Measurements from ENCODE around the gene LHX5.
"Not testable (repeated sequence)": the region's sequence is repeated elsewhere in the genome, so short reads cannot be mapped to it uniquely, and the experiment has no call there.

The LHX5 gene

DNA sequence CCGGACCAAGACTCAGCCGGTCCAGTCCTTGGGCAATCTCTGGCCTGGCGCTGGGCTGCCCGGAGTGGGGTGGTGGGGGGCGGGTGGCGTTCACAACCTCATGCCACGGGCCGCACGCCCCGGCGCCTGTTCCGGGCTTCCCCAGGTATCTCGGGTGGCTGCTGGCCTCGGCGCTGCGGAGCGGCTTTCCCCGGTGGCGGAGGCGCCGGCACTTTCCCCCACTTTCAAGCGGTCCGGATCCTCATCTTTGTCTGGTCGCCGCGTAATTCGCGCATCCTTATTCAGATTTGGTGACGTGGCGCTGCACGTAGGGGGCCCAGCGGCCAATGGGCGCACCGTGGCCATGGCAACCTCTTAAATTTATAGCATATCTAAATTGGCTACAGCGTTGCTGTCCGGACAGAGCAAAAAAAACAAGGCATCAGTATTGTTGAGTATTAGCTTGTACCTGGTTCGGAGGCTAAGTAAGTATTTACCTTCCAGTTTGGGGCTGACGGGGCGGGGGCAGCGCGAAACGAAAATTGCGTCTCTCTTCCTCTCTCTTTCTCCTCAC, at the start of gene LHX5:
Gene LHX5 (minus strand): TSS at position 253 of the 553 bp plus-strand sequence. CDS start 373 bp downstream, outside the sequence.
- no peak for DNase-seq (ENCODE audit: low read depth)

DNA sequence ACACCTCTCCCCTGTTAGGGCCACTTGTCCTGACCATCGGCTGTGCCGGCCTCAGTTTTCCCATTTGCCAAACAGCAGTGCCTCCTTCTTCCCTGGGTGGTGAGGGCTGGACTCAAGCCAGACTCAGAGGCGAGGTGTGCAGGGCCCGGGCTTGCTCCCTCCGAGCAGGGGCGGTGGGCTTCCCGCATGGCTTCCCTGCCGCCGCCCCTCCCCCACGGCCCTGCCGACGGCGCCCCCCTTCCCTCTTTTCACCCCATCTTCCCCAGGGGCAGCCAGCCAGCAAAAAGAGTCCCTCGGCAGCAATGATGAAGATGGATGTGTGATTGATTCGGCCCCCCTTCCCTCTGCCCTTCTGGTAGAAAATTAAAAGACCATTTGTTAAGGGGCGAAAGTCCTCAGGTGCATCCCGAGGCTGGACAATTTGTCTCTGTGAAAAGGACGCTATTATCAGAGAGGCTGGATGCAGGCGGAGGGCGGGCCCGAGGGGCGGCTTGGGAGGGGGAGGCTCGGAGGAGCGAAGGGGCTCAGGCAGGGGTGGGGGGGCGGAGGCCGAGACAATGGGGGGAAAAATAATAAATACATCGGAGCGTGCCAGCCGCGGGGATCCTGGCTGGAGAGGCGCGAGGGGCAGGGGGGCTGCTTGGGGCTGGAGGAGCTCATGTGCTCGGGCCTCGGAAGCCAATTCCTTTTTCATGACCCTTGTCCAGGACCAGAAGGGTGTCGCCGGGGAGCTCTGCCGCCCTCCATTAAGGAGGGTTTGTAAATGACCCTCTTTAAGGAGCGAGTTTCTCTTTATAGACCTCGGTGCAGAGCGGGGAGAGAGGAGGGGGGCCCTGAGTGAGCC, 48.0 kb upstream of the LHX5 start:
- no peak for DNase-seq (ENCODE audit: low read depth)

DNA sequence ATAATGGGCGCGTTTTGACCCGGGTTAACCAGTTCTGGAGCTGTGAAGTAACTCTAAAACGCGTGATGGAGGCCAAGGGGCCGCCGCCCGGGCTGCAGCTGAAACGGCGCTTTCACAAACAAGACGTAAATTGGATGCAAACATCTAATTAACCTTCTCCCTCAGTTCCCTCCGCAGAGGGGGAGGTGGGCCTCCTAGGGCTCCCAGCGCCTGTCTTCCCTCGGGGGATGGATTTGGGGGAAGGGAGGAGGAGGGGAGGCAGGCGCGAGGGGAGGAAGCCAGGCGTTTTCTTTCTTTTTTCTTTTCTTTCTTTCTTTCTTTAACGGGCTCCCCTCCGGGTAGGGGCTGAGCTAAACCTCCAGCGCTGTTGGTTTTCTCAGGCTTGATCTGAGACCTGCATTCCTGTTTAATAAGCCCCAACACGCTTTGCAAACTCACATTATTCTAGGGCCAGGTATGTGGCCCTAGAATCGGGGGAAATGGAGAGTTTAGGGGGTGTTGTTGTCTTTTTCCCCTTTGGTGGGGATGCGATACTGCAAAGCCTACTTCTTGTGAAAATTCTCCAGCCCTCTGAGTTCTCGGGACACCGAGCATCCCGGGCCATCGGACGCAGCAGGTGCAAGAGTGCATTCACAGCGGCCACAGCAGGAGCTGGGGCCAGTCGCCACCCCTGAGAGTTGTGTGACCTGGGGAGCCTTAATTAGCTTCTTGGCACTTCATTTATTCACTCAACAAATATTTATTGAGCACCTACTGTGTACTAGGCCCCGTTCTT, 43.6 kb upstream of the LHX5 start:
- DNase-seq (ENCODE audit: low read depth): no peak

DNA sequence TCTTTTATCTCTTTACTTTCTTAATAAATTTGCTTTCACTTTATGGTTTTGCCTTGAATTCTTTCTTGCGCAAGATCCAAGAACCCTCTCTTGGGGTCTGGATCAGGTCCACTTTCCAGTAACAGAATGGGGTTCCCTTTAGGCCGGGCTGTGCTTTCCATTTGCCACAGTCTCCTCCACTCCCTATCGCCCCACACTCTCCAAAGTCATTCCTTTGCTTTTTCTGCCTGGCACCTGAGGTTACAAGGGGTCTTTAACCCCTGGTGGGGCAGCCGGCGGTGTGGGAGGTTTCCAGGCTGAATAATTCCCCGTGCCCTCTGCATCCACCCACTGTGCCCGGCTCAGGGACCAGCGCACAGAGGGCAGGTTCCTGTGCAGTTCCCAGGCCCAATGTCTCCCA, 42.9 kb upstream of the LHX5 start:
- no peak for DNase-seq (ENCODE audit: low read depth)

DNA sequence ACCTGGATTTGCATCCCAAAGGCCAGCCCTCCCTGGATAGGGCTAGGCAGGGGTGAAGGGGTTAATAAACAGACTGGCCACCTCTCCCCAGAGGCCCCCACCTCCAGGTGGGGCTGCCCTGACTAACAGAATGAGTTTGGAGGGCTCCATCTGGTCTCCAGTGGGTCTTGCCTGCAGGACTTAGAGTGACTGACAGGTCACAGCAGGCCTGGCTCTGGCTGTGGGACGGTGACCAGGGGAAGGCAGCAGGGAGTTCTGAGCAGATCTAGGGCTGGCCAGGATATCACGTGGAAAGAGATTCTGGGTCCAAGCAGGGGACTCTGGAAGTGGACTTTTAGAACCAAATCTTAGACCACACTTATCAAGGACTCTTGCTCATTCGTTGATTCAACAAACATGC, 40.9 kb upstream of the LHX5 start:
- no peak for DNase-seq (ENCODE audit: low read depth)

DNA sequence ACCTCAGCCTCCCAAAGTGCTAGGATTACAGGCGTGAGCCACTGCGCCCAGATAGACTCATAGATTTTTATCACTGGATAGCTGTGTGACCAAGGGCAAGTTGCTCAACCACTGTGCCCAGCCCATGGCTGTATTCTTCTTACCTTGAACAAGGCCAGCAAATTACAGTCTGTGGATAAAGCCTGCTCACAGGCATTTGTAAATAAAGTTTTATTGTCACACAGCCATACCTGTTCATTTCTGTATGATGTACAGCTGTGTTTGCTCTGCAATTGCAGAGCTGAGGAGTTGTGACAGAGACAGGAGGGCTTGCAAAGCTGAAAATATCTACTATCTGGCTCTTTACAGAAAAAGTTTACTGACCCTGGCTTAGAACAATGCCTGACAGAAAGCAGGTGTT, 35.2 kb upstream of the LHX5 start:
- no peak for DNase-seq (ENCODE audit: low read depth)

DNA sequence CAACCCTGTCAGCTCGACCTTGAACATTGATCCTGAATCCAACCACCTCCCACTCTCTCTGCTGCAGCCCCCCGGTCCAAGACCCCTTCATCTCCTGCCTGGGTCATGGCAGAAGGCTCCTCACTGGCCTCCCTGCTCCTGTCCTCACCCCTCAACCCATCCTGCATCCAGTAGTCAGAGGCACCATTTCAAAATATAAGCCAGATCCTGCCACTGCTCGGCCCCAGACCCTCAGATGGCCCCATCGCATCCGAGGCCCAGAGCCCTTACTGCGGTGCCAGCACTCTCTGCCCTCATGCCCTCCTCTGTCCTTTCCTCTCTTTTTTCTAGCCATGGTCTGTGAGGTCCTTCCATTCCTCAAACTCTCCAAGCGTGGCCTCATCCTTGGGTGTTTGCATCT, 34.3 kb upstream of the LHX5 start:
- no peak for DNase-seq (ENCODE audit: low read depth)

DNA sequence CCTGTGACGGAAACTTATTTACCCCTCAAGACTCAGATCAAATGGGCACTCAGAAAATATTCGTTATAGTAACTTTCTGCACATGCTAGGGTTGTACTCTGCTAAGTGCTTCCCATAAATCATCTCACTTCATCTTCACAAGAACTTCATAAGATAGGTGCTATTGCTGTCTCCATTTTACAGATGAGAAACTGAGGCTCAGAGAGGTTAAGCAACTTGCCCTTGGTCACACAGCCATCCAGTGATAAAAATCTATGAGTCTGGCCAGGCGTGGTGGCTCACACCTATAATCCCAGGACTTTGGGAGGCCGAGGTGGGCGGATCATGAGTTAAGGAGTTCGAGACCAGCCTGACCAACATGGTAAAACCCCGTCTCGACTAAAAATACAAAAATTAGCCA, 33.2 kb upstream of the LHX5 start:
- DNase-seq (ENCODE audit: low read depth): no peak

DNA sequence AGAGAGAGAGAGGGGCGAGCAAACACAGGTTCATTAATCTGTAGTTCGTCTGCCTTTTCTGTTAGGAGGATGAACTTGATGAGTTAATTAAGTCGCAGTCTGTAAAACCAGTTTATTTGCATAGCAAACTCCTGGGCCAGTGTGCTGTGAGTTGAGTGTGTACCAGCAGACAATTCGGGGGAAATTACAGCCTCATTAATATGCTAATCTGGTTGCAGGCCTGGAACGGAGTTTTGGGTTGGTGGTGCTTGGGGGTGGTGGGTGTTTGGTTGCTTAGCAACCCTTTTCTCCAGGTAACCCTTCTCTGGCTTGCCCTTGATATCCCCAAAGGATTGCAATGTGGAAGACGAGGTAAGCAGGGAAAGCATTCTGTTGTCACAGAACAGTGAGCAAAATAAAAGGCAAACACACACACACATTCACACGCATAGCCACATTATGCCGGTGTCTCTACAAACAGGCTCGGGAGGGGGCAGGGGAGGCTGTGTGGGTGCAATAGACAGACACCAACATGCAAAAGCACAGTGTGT, 29.2 kb upstream of the LHX5 start:
- no peak for DNase-seq (ENCODE audit: low read depth)

DNA sequence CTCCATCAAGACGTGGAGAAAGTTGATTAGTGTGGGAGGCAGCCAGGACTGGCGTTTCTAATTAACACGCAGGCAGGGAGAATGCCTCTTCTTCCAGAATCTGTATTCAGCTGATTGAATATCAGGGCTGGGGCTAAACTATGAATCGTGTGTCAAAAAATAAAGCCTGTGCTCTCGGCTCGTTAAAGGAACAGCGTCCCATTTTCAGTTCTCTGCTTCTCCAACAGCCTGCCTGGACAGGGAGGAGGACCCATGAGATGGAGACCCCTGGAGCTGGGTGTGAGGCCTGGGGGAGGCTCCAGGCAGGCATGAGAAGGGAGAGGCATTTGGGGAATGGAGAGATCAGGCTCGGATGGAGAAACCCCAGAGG, 28.6 kb upstream of the LHX5 start:
- DNase-seq (ENCODE audit: low read depth): no peak

DNA sequence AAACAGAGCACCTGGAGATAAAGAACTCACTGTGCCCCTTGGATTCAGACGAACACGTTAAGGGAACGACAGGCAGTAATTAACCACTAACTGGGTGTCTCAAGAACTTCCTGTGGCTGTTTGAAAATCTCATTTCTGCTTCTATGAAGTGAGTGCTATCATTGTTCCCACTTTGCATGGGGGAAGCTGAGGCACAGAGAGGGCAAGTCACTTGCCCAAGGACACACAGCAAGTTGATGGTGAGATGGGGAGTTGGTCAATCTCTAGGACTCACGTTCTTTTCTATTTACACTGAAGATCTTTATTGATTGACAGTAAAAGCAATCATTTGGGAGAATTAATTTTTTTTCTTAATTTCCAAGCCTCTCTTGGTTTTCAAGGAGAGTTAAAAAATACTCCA, 26.8 kb upstream of the LHX5 start:
- DNase-seq (ENCODE audit: low read depth): no peak

DNA sequence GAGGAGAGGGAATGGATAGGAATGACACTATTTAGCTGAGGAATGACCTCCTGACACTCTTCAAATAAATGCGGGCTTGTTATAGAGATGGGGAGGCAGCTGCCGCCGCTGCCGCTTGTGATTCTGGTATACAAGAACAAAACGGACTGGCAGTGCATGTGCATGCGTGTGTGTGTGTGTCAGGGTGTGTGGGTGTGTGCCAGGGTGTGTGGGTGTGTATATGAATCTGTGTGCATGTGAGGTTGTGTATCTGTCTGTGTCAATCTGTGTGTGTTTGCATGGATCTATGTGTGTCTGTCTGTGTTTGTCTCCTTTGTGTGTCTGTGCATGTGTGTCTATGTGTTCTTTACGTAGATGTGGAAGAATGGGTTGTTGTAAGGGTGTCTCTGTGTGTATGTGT, 26.0 kb upstream of the LHX5 start:
- no peak for DNase-seq (ENCODE audit: low read depth)

DNA sequence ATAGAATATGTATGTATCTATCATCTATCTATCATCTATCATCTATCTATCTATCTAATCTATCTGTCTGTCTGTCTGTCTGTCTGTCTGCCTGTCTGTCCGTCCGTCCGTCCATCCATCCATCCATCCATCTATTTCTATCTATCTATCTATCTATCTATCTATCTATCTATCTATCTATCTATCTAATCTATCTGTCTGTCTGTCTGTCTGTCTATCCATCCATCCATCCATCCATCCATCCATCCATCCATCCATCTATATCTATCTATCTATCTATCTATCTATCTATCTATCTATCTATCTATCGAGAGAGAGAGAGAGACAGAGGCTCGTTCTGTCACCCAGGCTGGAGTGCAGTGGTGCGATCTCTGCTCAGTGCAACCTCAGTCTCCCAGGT, 24.3 kb upstream of the LHX5 start:
- DNase-seq (ENCODE audit: low read depth): not testable (repeated sequence)

DNA sequence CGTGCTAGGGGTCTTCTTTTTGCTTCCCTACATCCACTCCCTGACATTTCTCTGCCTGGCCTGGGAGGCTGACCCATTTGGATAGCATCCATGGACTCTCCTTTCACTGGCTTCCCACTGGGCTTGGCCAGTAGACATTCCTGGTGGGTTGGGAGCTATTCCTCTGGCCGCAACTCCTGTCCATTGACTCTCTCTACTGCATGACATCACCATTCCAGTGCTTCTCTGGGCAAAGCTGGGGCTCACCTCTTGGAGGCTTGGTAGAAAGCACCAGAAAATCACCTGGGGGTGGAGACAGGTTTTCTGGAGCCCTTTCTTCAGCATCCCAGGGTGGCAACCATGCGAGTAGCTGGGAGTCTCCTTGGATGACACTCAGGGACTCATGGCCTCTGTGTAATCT, 16.7 kb upstream of the LHX5 start:
- no peak for DNase-seq (ENCODE audit: low read depth)

DNA sequence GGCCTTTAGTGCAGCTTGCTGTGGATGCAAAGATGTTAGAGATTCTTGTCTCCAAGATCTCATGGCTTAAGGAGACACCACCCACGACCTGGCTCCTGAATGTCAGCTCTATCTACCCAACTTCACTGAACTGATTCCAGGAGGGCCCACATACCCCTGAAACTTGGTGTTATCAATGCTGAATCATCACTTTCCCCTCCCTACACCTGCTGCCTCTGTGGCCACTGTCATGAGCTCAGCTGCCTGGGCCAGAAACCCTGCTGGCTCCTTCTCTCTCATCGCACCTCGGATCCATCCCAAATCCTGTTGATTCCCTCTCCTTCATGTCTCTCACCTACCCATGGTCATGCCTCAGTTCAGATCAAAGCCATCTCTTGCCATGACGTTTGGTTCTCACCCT, 15.1 kb upstream of the LHX5 start:
- DNase-seq (ENCODE audit: low read depth): no peak

DNA sequence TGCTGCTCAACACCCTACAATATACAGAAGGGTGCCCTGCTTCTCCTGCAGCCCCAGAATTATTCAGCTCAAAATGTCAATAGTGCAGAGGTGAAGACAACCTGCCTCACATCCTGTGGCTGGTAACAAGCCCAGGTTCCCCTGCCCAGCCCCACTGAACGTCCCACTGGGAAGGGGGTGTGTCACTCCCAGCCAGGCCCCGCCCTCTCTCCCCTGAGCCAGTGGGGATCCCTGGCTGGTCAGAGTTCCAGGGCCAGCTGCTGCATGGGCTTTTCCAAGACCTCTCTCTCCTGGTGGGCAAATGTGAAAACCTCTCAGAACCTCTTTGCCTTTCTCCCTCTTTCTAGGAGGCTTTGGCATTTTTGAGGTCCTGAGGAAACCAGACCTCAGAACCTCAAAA, 13.7 kb upstream of the LHX5 start:
- DNase-seq (ENCODE audit: low read depth): no peak

DNA sequence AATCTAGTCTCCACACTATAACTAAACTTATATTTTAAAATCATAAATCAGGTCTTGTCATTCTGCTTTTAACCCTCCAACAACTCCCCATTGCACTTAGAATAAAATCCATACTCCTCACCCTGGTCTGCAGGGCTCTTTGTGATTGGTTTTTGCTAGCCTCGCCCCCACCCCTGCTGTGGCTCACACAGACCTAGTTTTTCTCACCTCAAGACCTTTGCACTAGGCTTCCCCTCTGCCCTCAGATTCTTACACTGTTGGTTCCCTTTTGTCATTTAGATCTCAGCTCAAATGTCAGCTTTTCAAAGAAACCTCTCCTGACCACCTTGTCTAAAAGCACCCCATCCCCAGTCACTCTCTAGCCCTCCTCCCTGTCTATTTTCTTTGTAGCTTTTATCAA, 10.7 kb upstream of the LHX5 start:
- DNase-seq (ENCODE audit: low read depth): no peak

DNA sequence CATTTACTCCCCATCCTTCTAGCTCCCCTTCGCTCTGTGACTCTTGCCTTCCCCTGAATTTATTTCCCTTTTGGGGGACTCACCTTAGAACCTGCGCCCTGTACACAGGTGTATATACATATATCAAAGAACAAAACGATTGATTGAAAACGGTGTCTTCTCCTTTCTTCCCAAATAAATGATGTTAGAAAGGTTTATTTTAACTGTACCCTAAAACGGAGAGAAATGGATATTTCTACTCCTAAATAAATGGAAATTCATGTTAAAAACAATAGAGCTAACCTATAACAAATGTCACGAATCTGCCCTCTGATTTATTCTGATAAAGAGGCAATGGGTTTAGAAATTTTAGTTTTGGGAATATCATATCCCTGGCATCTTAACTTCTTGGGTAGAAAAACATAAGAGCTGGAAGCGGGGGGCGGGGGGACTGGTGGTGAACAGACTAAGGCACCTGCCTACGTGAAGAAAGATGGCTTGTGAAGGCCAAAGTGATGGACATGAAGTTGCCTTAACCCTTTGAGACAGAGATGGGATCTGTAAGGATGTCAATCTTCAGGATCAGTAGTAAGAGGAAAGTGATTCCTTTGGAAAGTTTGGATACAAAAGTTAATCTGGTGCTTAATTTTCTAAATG, 8.8 kb upstream of the LHX5 start:
- no peak for DNase-seq (ENCODE audit: low read depth)

DNA sequence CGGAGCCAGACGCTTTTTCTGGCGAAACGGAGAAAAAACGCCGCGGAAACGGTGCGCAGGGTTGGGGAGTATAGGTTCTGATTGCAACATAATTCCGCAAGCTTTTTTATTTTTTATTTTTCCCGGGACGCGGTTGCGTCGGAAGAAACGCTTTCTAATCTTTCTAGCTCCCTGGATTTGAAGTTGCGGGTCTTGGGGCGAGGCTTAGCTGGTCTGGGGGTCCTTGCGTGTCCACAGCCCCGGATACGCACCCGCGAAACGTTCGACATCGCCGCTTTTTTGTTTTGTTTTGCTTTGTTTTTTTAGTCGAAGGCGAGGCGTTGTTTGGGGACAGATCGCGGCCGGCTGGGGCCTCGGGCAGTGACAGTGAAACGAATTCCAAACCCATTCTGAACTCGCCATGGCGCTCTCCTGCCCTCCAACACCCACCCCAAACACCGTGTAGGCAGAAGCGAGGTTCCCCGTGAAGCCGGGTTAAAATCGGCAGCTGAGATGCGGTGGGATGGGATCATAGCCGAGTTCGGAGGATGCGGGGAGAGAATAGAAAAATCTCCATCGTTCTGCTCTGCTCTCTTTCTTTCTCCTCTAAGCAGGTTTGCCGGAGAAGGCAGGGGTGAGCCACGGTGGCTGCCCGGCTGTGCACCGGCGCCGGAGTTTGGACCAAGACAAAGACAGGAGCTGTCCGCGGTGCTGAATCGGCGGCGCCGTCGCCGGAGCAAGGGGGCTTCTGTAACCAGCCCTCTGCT, 8.1 kb upstream of the LHX5 start:
- DNase-seq (ENCODE audit: low read depth): peak; percentile 25

DNA sequence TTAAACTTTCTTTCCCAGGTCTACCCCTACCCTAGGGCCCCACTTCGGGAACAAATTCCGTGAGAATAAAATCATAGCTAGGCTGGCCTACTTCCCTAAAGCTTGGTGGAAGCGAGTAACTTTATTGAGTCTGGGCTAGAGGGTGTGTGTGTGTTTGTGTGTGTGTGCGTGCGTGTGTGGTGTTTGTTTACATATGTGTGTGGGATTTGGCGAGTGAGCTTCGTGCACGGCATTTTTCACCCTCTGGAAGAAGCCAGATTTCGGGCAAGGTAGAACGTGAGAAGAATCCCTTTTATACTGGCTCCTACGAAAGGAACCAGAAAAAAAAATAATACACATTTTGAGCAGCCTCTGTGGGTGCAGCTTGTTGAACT, 7.5 kb upstream of the LHX5 start:
- no peak for DNase-seq (ENCODE audit: low read depth)

DNA sequence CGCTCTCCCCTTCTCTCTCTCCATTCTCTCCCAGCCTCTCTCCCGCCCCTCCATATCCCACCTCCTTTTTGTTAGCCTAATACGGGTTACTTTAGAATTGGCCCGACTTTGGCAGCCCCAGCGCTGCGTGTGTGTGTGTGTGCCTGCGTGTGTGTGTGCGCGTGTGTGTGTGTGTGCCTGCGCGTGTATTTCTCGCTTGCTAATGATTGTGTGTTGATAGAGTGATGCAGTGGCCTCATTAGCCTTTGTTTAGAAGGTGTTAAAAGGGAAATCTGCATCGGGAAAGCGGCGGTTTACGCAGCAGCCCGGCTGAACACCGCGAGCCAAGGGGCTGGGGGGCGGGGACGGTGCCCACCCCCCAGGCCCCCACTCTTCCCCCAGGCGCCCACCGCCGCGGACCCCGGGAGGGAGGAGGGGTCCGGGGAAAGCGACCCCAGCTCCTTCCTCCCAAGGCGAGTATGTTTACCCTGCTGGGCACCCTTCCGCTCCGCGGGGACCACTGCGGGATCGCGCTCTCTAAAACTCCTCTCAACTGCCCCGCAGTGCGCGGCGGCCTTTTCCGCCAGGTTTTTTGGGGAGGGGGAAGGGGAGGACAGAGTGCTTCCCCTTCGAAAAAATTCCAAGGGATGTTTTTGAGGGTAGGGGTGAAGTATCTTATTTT, 6.8 kb upstream of the LHX5 start:
- DNase-seq (ENCODE audit: low read depth): no peak

All from amniotic epithelial cell (primary cell).